NK-92 treated with Interleukin-12 subunit alpha and Interleukin-12 subunit beta, amount 100 ng/mL, for 24 hours (cell line): Measurements from ENCODE around the gene KATNA1.
A peak's percentile ranks its signal among the peaks of the same experiment; 100 is the strongest.
"Not testable (repeated sequence)": the region's sequence is repeated elsewhere in the genome, so short reads cannot be mapped to it uniquely, and the experiment has no call there.

Source experiments
- DNase-seq: peaks from one replicate; lab custom pipeline; 2025; lab: John Stamatoyannopoulos, UW

The KATNA1 gene

DNA sequence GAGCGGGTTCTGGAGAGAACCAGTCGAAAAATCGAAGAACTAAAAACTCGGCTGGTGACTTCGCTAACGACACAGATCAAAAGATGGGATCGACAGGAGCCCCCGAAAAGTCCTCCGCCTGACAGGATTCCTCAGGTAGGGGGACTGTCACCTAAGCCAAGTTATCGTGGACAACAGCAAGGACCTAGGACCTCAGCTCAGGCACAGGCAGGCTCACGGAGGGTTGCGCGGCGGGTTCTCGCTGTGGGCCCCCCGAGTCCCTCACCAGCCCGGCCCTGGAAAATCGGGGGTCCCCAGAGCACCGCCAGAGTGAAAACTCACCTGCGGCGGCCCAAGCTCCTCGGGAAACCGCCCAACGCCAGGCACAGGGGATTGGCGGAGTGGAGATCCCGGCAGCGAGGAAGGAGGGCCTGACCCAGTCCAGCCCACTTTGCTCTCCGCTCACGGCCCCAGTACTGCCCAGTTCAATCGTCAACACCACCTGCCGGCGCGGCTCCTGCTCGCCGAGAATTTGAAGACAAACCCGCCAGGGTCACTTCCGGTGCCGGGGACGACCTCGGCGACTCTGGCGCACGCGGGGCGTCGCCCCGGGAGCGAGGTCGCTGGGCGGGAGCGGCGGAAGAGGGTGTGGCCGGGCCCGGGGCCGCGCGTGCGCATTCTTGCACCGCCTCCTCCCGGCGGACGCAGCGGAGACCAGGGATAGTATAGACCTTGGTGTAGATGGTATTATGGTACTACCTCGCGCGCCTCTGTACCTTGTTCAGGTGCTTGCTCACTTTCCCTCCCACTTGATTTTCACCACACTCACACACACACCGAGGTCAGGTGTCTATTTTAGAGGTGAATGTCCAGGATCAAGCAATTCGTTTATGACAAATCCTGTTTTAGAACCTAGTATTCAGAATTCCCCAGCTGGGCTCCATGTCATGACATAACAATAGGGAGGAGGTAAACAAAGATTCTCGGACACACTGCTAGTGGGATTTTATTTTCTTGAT lies at the start of gene KATNA1:
TSS of gene KATNA1 (minus strand) at position 567 of the 998 bp plus-strand sequence. CDS start 10,167 bp downstream, outside the sequence.
- peak; percentile 90 for DNase-seq

DNA sequence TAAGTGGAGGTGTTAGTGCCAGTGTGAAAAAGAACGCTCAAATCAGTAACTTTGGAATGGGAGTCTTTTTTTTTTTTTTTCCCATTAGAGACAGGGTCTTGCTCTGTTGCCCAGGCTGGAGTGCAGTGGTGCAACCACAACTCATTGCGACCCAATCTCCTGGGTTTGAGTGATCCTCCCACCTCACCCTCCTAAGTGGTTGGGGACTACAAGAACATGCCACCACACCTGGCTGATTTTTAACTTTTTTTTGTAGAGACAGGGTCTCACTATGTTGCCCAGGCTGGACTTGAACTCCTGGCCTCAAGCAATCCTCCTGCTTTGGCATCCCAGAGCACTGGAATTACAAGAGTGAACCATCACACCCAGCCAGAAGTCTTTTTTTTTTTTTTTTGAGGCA lies 49.7 kb upstream of the KATNA1 start:
- no peak for DNase-seq

DNA sequence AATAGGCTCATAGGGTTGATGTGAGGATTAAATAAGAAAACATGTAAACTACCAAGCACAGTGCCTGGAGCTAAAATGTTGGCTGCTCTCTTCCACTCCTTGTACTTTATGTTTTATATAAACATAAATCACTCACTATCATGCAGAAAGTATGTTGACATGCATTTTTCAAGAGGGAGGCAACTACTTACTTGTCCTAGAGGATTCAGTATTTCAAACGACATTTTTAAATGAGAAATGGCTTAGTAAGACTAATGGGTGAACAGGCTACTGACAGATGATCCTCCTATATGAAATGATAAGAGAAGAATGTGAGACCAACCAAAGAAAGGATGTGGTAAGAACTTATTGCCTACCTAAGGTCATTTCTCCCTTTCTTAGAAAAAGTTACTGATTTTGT lies 48.4 kb upstream of the KATNA1 start:
- DNase-seq = no peak

DNA sequence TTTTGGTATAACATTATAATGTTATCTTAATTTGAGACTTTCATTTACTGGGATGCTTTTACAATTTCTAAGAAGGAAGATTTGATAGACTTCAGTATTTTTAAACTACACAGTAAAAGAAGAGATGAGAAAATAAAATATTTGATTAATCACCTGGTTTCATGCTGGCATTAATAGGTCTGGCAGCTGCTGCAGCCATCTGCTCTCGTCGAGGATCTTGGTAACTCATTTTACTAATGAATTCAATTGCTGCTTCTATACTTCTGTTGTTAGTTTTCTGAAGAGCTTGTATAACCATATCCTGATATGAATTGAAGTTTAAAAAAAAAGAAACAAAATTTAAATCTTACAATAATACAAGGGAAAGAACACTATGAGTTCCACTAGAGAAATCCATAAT lies 46.4 kb upstream of the KATNA1 start:
- no peak for DNase-seq

DNA sequence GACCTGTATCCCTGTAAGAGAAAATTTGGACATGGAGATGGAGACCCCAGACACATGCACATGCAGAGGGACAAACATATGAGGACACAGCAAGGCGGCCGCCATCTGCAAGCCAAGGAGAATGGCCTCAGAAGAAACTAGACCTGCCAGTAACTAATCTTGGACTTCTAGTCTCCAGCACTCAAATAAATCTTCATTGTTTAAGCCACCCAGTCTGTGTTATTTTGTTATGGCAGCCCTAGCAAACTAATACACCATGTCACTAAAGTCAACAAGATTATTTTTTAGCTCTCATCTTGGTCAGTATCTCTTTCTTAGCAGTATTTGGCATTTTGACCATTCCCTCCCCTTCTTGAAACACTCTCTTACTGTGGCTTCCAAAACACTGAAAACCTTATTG lies 42.7 kb upstream of the KATNA1 start:
- no peak for DNase-seq

DNA sequence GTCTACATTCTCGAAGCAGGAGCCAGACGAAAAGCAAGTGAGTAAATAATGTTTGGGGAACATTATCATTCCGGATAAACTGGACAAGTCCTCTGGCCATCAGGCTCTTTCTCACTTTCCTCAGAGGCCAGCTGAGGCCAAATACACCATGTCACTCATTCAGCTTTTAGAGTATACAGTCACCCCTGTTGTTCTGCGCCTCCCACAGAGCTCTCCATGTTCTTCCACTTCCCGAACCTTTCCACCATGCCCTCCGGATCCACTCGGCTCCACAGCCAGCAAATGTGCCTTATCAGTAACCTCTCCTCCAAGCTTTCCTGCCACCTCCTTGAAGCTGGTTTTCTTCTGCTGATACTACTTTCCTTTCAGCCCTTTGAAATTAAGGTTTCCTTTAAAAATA lies 37.7 kb upstream of the KATNA1 start:
- DNase-seq = no peak

DNA sequence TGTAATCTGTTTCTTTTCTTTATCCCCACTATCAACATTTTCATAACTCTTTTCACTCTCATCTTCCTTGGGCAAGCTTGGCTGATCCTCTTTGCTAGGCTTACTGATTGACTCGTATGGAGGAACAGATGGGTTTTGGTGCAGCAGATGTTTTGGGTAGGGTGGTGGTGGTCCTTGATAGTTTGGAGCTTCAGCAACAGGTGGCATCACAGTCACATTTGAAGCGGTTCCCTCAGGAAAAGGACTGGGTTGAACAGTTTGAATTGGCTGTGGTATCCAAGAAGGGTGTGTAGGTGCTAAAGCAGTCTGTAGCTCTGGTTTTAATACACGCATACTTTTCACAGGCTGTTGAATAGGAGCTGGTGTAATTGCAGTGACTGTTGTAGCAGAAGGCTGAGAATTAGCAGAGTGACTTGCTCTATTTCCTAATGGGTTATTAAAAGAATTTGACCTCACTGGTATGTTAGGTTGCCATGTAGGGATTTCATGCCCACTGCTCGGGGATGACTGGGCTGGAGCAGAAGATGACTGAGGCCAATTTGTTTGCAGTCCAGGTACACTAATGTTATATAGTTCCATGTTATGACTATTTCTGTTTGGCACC lies 34.8 kb upstream of the KATNA1 start:
- no peak for DNase-seq

DNA sequence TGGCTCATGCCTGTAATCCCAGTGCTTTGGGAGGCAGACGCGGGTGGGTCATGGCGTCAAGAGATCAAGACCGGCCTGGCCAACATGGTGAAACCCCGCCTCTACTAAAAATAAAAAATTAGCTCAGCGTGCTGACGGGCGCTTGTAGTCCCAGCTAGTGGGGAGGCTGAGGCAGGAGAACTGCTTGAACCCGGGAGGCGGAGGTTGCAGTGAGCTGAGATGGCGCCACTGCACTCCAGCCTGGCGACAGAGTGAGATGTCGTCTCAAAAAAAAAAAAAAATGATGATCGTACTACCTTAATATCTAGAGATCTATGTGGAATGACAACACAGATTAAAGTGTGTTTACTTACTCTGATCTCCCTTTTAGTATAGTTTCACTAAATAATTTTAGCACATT lies 33.3 kb upstream of the KATNA1 start:
- DNase-seq = not testable (repeated sequence)

DNA sequence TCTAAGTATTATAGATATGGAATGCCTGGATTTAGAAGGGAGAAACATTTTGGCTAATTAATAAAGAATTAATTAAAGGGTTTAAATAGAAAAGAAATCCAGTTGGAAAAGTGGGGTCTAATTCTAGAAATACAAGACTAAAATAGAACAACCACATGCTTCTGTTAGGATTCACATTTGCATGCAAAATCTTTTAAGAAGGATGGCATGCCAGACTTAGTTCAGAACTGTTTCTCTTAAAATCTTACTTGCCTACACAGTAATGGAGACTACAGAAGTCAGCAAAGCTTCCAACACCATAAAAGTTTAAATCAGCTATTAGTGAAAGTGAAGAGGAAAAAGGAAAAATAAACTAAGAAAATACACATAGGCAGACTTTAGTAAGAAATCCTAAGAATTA lies 32.7 kb upstream of the KATNA1 start:
- DNase-seq = no peak

DNA sequence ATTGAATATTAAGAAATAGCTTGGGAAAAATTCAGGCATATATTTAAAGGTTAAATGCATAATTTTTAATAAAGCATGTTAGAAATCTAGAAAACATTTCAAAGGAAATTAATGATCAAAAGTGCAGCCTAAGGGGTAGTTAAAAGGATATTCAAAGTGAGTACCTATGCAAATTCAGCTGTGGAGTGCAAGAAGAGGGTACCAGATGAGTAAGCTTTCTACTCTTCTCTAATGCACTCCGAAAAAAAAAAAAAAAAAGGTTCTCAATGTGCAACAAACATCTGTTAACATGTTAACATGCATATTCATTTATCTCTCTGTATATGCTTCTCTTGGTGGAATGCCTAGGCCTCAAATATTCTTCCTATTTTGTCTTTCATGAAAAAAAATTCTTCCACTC lies 32.0 kb upstream of the KATNA1 start:
- no peak for DNase-seq

DNA sequence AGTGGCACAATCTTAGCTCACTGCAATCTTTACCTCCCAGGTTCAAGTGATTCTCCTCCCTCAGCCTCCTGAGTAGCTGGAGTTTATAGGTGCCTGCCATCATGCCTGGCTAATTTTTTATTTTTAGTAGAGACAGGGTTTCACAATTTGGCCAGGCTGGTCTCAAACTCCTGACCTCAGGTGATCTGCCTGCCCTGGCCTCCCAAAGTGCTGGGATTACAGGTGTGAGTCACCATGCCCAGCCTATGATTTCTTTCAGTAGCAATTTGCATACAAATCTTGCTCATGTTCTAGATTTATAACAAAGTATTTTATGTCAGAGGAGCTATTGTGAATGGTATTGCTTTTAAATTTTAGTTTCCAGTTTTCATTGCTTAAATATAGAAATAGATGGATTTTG lies 23.8 kb upstream of the KATNA1 start:
- not testable (repeated sequence) for DNase-seq

DNA sequence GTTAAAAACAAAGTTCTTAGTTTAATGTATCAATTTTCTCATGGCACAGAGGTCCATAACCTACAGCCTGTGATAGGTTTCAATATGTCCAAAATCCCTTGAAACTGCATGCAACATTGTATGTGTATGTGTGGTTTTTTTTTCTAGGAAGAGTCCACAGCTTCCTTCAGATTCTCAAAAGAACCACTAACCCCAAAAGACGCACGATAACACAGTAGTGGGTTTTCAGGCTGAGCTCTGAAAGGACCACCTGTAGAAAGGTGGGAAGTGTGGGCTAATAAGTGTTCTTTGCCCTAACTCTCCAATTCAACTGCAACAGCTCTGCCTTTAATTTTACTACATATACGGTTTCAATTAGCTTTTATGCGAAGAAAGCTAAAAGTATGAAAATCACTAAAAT lies 11.5 kb upstream of the KATNA1 start:
- DNase-seq = no peak

DNA sequence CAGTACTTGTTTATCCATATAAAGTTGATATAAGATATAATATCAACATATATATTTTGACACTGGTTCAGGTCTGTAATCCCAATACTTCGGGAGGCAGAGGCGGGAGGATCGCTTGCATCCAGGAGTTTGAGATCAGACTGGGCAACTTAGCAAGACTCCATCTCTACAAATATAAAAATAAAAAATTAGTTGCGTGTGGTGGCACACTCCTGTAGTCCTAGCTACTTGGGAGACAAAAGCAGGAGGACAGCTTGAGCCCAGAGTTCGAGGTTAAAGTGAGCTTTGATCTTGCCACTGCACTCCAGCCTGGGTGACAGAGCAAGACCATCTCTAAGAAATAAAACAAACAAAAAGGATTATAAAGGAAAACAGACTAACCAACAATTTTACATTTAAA lies 8.9 kb upstream of the KATNA1 start:
- no peak for DNase-seq

DNA sequence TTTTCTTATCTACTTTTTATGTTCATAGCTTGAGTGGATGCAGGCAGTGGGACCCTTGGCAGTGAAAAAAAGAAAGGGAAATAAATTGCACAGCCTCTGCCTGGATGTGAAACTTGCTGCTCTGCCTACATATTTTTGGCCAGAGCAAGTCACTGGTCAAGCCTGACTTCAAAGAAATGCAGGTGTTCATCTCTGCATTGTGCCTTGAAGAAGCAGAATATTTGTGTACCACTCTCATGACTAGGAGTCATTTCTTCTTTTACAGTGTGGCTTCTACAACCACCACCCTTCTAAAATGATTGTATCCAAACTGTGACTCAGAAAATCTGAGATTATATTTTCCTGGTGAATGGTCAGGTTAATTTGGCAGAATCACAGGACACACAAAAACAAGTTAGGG lies 2.5 kb upstream of the KATNA1 start:
- no peak for DNase-seq

DNA sequence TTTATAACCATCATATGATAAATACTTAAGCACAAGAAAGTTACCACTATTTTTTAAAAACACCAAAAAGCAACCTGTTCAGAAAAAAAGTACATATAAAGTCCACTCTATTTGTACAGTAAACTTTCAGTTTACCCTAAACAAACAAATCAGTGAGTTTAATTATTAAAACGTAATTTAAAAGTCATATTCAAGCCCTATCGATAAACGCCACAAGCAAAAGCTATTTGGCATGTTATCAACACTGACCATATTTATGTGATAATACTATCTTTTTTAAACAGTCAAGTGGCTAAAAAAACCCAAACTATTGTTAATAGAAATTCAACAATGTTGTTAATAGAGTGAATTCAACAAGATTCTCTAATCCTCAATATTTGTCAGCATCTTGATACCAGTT lies 1.9 kb downstream of the KATNA1 start:
- DNase-seq = no peak

DNA sequence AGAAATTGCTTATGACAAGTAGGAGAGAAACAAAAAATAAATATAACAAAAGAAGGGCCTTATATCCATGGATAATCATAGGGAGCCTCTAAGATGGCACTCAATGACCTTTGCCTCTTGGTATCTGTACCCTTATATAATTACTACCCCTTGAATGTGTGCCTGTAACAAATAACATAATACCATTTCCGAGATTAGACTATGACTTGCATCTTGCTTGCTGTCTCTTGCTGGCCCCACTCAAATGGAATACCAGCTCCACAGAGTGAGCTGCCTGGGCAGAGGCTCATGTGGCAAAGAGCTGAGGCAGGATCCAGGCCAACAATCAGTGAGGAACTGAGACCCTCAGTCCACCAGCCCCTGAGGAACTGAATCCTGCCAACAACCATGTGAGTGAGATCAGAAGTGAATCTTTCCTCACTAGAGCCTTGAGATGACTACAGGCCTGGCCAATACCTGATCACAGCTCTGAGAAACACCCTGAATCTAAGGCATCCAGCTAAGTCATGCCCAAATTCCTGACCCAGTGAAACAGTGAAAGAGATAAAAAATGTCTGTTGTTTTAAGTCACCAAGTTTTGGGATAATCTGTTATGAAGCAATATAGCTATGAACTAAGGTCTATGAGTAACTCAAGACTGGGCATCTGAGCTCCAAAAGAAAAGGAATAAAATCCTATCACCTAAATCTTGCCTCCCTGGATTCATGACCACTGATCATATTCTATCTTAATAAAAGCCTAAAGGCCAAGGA lies 5.5 kb downstream of the KATNA1 start:
- no peak for DNase-seq

DNA sequence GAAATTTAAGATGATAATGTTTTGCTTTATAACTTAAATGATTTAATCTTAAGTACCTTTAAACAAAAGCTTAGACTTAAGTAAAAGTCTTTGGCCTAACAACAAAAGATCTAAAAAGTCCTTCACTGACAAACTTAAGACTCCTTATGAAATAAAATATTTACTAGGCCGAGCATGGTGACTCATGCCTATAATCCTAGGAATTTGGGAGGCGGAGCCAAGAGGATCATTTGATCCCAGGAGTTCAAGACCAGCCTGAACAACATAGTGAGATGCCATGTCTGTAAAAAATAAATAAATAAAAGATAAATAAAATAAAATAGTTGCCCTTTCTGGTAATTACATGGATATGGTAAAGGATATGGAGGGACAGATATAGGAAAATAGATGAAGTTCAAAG lies 12.4 kb downstream of the KATNA1 start:
- DNase-seq = no peak

DNA sequence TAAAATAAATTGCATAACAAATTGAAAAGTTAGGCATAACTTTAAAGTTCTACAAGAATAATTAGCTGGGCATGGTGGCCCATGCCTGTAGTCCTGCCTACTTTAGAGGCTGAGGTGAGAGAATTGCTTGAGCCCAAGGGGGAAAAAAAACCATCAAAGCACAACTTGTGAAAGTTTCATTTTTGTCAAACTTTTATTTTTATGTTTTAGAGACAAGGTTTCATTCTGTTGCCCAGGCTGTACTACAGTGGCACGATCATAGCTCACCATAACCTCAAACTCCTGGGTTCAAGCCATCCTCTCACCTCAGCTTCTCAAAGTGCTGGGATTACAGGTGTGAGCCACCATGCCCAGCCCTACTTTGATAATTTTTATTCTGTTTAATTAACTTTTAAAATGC lies 14.2 kb downstream of the KATNA1 start:
- no peak for DNase-seq

DNA sequence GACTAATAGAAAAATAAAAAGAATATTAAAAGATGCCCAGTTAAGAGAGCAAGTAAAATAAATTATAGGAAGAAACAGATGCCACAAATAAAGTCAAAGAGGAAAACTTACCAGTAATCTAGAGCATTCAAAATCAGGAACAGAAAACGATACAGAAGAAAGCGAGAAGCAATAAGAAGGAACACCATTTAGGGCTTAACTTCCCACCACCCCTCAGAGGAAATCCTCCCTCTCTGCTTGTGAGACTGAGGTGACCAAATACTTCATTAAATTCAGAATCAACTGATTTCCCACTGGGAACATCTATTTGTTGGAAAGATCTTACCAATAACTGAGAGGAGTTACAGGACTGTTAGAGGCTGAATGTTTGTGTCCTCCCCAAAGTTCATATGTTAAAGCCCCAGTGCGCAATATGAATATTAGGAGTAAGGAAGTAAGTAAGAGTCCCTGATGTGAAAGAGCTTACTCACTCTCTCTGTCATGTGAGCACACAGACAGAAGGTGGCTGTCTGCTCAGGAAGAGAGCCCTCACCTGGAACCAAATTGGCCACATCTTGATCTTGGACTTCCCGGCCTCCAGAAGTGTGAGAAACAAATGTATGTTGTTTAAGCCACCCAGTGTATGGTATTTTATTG lies 19.5 kb downstream of the KATNA1 start:
- DNase-seq = no peak

DNA sequence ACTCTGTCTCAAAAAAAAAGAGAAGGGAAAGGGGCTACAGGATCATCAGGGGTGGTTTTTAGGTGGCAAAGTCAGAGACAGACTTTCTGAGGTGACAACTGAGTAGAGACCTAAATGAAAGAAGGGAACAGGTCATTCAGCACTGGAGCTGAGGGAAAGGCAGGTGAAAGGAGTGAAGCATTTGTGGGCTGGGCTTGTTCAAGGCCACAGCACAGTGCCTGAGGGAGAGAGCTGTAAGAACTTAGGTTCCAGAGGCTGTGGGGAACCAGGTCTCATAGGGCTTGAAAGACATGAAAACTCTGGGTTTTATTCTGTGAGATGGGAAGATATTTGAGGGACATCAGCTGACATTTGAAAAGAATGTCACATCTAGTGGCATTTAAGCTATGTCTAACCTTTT lies 20.8 kb downstream of the KATNA1 start:
- no peak for DNase-seq

DNA sequence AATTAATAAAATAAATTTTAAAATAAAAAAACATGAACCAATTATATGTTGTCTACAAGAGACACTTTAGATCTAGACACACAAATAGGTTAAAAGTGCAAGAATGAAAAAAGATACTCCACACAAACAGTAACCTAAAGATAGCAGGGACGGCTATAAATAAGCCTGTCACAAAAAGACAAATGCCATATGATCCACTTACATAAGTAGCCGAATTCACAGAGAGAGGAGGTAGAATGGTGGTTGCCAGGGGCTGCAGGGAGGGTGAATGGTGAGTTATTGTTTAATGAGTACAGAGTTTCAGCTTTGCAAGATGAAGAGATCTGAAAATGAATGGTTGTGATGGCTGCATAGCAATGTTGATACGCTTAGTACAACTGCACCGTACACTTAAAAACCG lies 32.7 kb downstream of the KATNA1 start:
- no peak for DNase-seq

DNA sequence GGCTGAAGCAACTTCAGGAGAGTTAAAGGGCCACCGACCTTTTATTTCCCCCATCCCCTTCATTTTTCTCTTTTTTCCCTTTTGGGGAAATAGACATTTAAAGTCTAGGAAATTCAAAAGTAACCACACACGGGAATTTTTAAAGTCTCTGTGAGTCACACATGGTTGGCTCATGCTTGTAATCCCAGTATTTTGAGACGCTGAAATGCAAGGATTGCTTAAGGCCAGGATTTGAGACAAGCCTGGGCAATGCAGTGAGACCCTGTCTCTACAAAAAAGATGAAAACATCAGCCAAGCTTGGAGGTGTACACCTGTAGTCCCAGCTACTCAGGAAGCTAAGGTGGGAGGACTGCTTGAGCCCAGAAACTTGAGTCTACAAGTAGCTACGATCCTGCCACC lies 34.2 kb downstream of the KATNA1 start:
- no peak for DNase-seq
